NCI-H1694 (cell line): ENCODE data around the gene TM4SF18.
"Not testable (repeated sequence)": the region's sequence is repeated elsewhere in the genome, so short reads cannot be mapped to it uniquely, and the experiment has no call there.

Experiments
- DNase-seq: peaks from one replicate; lab custom pipeline; 2025; lab: John Stamatoyannopoulos, UW

TM4SF18 gene

GRCh38 chr3:149368674-149369497 lies 35.5 kb upstream of the TM4SF18 start:
- no peak for DNase-seq

- DNase-seq = no peak
Observed at GRCh38 chr3:149368201-149368673, 34.8 kb upstream of the TM4SF18 start.

- DNase-seq = no peak
Observed at GRCh38 chr3:149366941-149367840, 33.8 kb upstream of the TM4SF18 start.

- DNase-seq = no peak
Observed at GRCh38 chr3:149366031-149366430, 32.6 kb upstream of the TM4SF18 start.

GRCh38 chr3:149364624-149365023 lies 31.2 kb upstream of the TM4SF18 start:
- no peak for DNase-seq

- no peak for DNase-seq
Observed at GRCh38 chr3:149363053-149363452, 29.6 kb upstream of the TM4SF18 start.

- DNase-seq = no peak
Observed at GRCh38 chr3:149362366-149362765, 28.9 kb upstream of the TM4SF18 start.

- DNase-seq = no peak
Observed at GRCh38 chr3:149356630-149357029, 23.2 kb upstream of the TM4SF18 start.

GRCh38 chr3:149356044-149356592 lies 22.7 kb upstream of the TM4SF18 start:
- DNase-seq = no peak

GRCh38 chr3:149353581-149354184 lies 20.2 kb upstream of the TM4SF18 start:
- no peak for DNase-seq

GRCh38 chr3:149352556-149352955 lies 19.1 kb upstream of the TM4SF18 start:
- DNase-seq = no peak

- DNase-seq = peak; percentile 17
Observed at GRCh38 chr3:149343951-149344350, 10.5 kb upstream of the TM4SF18 start.

GRCh38 chr3:149342413-149343380 lies 9.3 kb upstream of the TM4SF18 start:
- no peak for DNase-seq

GRCh38 chr3:149340310-149340933 lies 7.0 kb upstream of the TM4SF18 start:
- no peak for DNase-seq

GRCh38 chr3:149339931-149340309 lies 6.5 kb upstream of the TM4SF18 start:
- DNase-seq = no peak

GRCh38 chr3:149337486-149337885 lies 4.0 kb upstream of the TM4SF18 start:
- DNase-seq = not testable (repeated sequence)

- DNase-seq = no peak
Observed at GRCh38 chr3:149336925-149337324, 3.5 kb upstream of the TM4SF18 start.

- DNase-seq = no peak
Observed at GRCh38 chr3:149332771-149333170, 665 bp downstream of the TM4SF18 start.

GRCh38 chr3:149332227-149332765 lies 1.1 kb downstream of the TM4SF18 start:
- no peak for DNase-seq

GRCh38 chr3:149331396-149331795 lies 2.0 kb downstream of the TM4SF18 start:
- DNase-seq = no peak
